Pancreas (tissue), 10 donors: ENCODE measurements around the gene DOK3. TPM values are rescaled to one million over a fixed set of nuclear protein-coding genes. Genes with fewer than 3 reads are reported as not detected.

ENCODE experiments used
- ATAC-seq, 4 donors: fragments of 200-7000 bp; cut with Tn5 transposase; one replicate each; pipeline versions ENCODE4 v1.8.0 to v1.9.1; 2020; ENCODE audit warnings: mild to moderate bottlenecking in 4 of 4, moderate library complexity in 4 of 4
- DNase-seq, 6 donors: peaks; one replicate each; pipeline ENCODE4 v3.0.0-alpha.2; 2020
- FAIRE-seq: peaks from 2 replicates; lab custom pipeline; 2012; peaks lifted over from hg19 to GRCh38; lab: Jason Lieb, UNC
- H3K27ac ChIP-seq, 4 donors: fragments of 200-600 bp; sonication (generic); 1 replicate in 3 of 4; 2 replicates in 1 of 4; pipeline versions ENCODE4 v1.5.0 to v1.8.0; 2020
- H3K27me3 ChIP-seq, 4 donors: fragments of 200-600 bp; one replicate each; pipeline ENCODE4 v1.8.0; 2021
- H3K36me3 ChIP-seq, 3 donors: fragments of 200-600 bp; sonication (generic) in 1 of 3; one replicate each; pipeline versions ENCODE4 v1.5.0 to v1.8.0; 2020 to 2021
- H3K4me1 ChIP-seq, 3 donors: fragments of 200-600 bp; one replicate each; pipeline ENCODE4 v1.8.0; 2021
- H3K4me3 ChIP-seq, 4 donors: fragments of 200-600 bp; sonication (generic) in 2 of 4; one replicate each; pipeline versions ENCODE4 v1.5.0 to v1.8.0; 2020 to 2021
- H3K9me3 ChIP-seq, 4 donors: fragments of 200-600 bp; one replicate each; pipeline ENCODE4 v1.8.0; 2021
- CTCF ChIP-seq, 4 donors: fragments of 200-600 bp; sonication (generic) in 3 of 4; IDR thresholded peaks; one replicate each; pipeline versions ENCODE4 v1.5.0 to v1.8.0; 2021; ENCODE audit warnings: antibody characterized with exemption in 4 of 4
- WGBS, 2 donors: extraction: QIAGEN DNeasy Blood & Tissue Kit; methylation state at CpG; one replicate each; pipeline ENCODE4 v1.1.7; 2013; 5-methylcytosine and 5-hydroxymethylcytosine counted together
- intact Hi-C, 3 donors: fragments of 100-400 bp; cut with DNase I; formaldehyde crosslinking; loops; one replicate each; pipeline versions ENCODE4 v1.11.1 to v1.14.2; 2022
- polyA plus RNA-seq, 2 donors: library from polyadenylated mRNA; stranded (reverse); fragments of 200-250 nt; gene quantifications; one replicate each; pipeline ENCODE4 v1.2.3, GENCODE V29; 2013
- total RNA-seq, 6 donors: library from RNA; stranded (reverse); fragmentation: NEBNext Ultra II Directional in 4 of 6; extraction: Animal tissue kit (Norgen Biotek cat#: 25700) in 4 of 6; gene quantifications; one replicate each; pipeline versions ENCODE4 v1.2.1 to v1.2.4, GENCODE V29; 2021 to 2023
- donor health status: healthy with polysubstance abuse.
- donor health status: DM: no; HTN: no; CAD: no; lungs with moderate emphysema.
- donor health status: DM: no; HTN: no; CAD: no.
- donor health status: control.
- donor health status: control.
- donor health status: Bipolar disorder and iron deficiency.
- donor health status: DM: yes; HTN: yes; CAD: no.
- donor health status: DM: no; HTN: no; CAD: no.
- donor health status: DM: no; HTN: no; CAD: no.
- donor health status: DM: yes; HTN: yes; CAD: no.

The DOK3 gene
- total and polyA plus RNA-seq, 8 donors = 0.98 to 11.4 (median 4.7) TPM

GRCh38 chr5:177550122-177550521 lies 40.5 kb upstream of the DOK3 start:
- ATAC-seq (no peak), DNase-seq (no peak), FAIRE-seq (no peak)
- peaks cover 7 to 29% (median 8%) of the 10 kb centered on the region in 3 donors for H3K4me1 ChIP-seq
- intact Hi-C loops = no loop called here
- H3K27ac ChIP-seq = no peak overlapping the region
- no peaks in the 10 kb centered on the region for H3K27me3 ChIP-seq
- no peaks in the 10 kb centered on the region for H3K36me3 ChIP-seq
- H3K4me3 ChIP-seq = no peak overlapping the region
- TF ChIP-seq CTCF (IDR thresholded peaks at IDR 0.05) = no peak
- 81 to 89% methylated on average over 1 of the region's 1 CpG for WGBS, 2 donors
- no peaks in the 10 kb centered on the region for H3K9me3 ChIP-seq

- no peaks in the 10 kb centered on the region for H3K27me3 ChIP-seq
- 21 to 45% methylated on average over 1 of the region's 1 CpG for WGBS, 2 donors
- DNase-seq (no peak), ATAC-seq (no peak), FAIRE-seq (no peak)
- no peaks in the 10 kb centered on the region for H3K9me3 ChIP-seq
- no peak for TF ChIP-seq CTCF (IDR thresholded peaks at IDR 0.05)
- H3K36me3 ChIP-seq = no peaks in the 10 kb centered on the region
- no peak overlapping the region for H3K4me3 ChIP-seq
- H3K4me1 ChIP-seq = peaks cover 7 to 31% (median 8%) of the 10 kb centered on the region in 3 donors
- intact Hi-C loops = no loop called here
- no peak overlapping the region for H3K27ac ChIP-seq
Observed at GRCh38 chr5:177548495-177548894, 38.9 kb upstream of the DOK3 start.

GRCh38 chr5:177547736-177548135 lies 38.1 kb upstream of the DOK3 start:
- H3K4me3 ChIP-seq = no peak overlapping the region
- no peaks in the 10 kb centered on the region for H3K36me3 ChIP-seq
- TF ChIP-seq CTCF (IDR thresholded peaks at IDR 0.05) = no peak
- FAIRE-seq (no peak), ATAC-seq (no peak), DNase-seq (no peak)
- H3K4me1 ChIP-seq = peaks cover 7 to 26% (median 8%) of the 10 kb centered on the region in 3 donors
- H3K9me3 ChIP-seq = no peaks in the 10 kb centered on the region
- H3K27me3 ChIP-seq = no peaks in the 10 kb centered on the region
- 70 to 84% methylated on average over 3 of the region's 3 CpGs for WGBS, 2 donors
- intact Hi-C loops = no loop called here
- H3K27ac ChIP-seq = no peak overlapping the region

- Histone ChIP-seq H3K27me3 (no peaks in the 10 kb centered on the region), H3K4me1 (peaks cover 7 to 21% (median 8%) of the 10 kb centered on the region in 3 donors), H3K36me3 (peaks cover 0 to 2% (median 0%) of the 10 kb centered on the region in 3 donors), H3K9me3 (no peaks in the 10 kb centered on the region), H3K4me3 (no peak overlapping the region), H3K27ac (peak overlapping the region in 3 of 4 donors; percentile 1 to 69 (median 25))
- intact Hi-C loops = no loop called here
- no peak for TF ChIP-seq CTCF (IDR thresholded peaks at IDR 0.05)
- ATAC-seq (peak; percentile 79 to 88 (median 82)), FAIRE-seq (no peak), DNase-seq (peak in 2 of 6 donors; percentile 18 to 63)
- WGBS, 2 donors = 88 to 90% methylated on average over 1 of the region's 1 CpG
Observed at GRCh38 chr5:177546258-177546741, 36.7 kb upstream of the DOK3 start.

- intact Hi-C loops = no loop called here
- Histone ChIP-seq H3K27me3 (no peaks in the 10 kb centered on the region), H3K36me3 (peaks cover 0 to 2% (median 0%) of the 10 kb centered on the region in 3 donors), H3K4me1 (peaks cover 7 to 21% (median 8%) of the 10 kb centered on the region in 3 donors), H3K4me3 (no peak overlapping the region), H3K9me3 (no peaks in the 10 kb centered on the region), H3K27ac (peak overlapping the region in 2 of 4 donors; percentile 1 to 69)
- DNase-seq (no peak), ATAC-seq (peak in 3 of 4 donors; percentile 33 to 54 (median 50)), FAIRE-seq (no peak)
- WGBS, 2 donors = 73 to 75% methylated on average over 4 of the region's 4 CpGs
- TF ChIP-seq CTCF (IDR thresholded peaks at IDR 0.05) = no peak
Observed at GRCh38 chr5:177545487-177546257, 36.0 kb upstream of the DOK3 start.
